ENCODE data around the gene FOXO1. TPM values are rescaled to one million over a fixed set of nuclear protein-coding genes. Genes with fewer than 3 reads are reported as not detected.

The FOXO1 gene
- total and polyA plus RNA-seq, 9 of the 15 experiments (the other 6 are each of a cell fraction or from before 2014, with no cell fraction given): 0.04 to 0.73 (median 0.20) TPM

DNA sequence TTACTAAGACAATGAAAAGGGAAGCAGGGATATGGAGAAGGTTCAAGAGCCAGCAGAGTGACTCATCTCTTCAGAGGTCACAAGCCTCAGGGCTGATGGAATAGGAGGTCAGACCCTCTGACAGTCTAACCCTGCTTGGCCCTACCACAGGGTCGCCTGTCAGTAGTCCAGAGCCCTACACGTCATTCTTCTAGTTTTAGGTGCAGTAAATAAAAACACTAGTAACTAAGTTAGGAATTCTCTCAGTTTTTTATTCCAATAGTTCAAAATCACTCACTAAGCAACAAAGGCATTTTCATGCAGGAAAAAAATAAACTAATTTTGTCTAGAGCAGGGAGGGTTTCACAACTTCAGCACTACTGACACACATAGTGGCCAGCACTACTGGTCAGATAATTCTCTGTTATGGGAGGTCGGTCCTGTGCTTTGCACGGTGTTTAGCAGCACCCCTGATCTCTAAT is 27.2 kb downstream of the FOXO1 start:
- Histone ChIP-seq H3K27me3 (ENCODE audit: control insufficient read depth in 2 of 2, insufficient read depth in 2 of 2, low read length in 2 of 2) (peaks cover 0 to 13% of the 10 kb centered on the region in 2 experiments; a peak in 4 of 5 replicates), H3K27ac (ENCODE audit: extremely low read depth, low read depth, low read length) (no peak overlapping the region), H3K4me1 (replicated peaks in 1 of 2; ENCODE audit: control insufficient read depth in 2 of 2, insufficient read depth in 2 of 2, low read length in 2 of 2) (no peaks in the 10 kb centered on the region), H3K9me3 (replicated peaks; ENCODE audit: control insufficient read depth, insufficient read depth, low read depth, low read length) (no peaks in the 10 kb centered on the region), H2AFZ (ENCODE audit: low read depth, low read length) (no peak overlapping the region), H3K4me3 (no peak overlapping the region), H3K9me1 (ENCODE audit: control insufficient read depth, insufficient read depth, low read length) (no peaks in the 10 kb centered on the region), H4K20me1 (replicated peaks; ENCODE audit: control insufficient read depth, insufficient read depth, low read length) (no peaks in the 10 kb centered on the region; the same call in 1 of the 2 replicates), H3K4me2 (ENCODE audit: insufficient read depth, low read length) (no peak overlapping the region), H3K9ac (ENCODE audit: insufficient read depth in 1 of 2, low read depth in 2 of 2, low read length in 2 of 2) (no peak overlapping the region), H3K79me2 (ENCODE audit: control insufficient read depth, insufficient read depth, low read length) (no peaks in the 10 kb centered on the region), H3K36me3 (ENCODE audit: control insufficient read depth, insufficient read depth, low read length) (no peaks in the 10 kb centered on the region)
- FAIRE-seq: no peak
- TF ChIP-seq TRIM24 (IDR thresholded peaks at IDR 0.05) (no peak), ARID1B (IDR thresholded peaks at IDR 0.05) (no peak), HMBOX1 (IDR thresholded peaks at IDR 0.05) (no peak)
- TF ChIP-seq, protein P1, sequence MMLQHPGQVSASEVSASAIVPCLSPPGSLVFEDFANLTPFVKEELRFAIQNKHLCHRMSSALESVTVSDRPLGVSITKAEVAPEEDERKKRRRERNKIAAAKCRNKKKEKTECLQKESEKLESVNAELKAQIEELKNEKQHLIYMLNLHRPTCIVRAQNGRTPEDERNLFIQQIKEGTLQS (IDR thresholded peaks at IDR 0.05): peak; percentile 35; the same call in 1 of the 2 replicates
- TF ChIP-seq, protein P1 (CRISPR knock-in tag; conservative IDR thresholded peaks at IDR 0.05): no peak
- ATAC-seq: 0 out of 3 replicates have a peak, but pooled peaks have one; percentile 46
- intact Hi-C loops (cut with micrococcal nuclease) (no loop called here), in situ Hi-C loops (cut with MboI) (no loop called here)
- BruUV-seq (replicated peaks): no TSS peak
- CTCF ChIA-PET (ENCODE audit: low intra/inter-chr PET ratio): no interaction called here
- 2% methylated on average over 4 of the region's 4 CpGs for WGBS (ENCODE audit: insufficient coverage, low coverage, missing lambda C conversion rate)
- POLR2A ChIA-PET: no interaction called here
- peak in 1 of 4 experiments; percentile 3 for DNase-seq (ENCODE audit: extremely low read depth in 1 of 4, low spot score in 3 of 4)
